Measurements from ENCODE around the gene NANP. TPM values are rescaled to one million over a fixed set of nuclear protein-coding genes. Genes with fewer than 3 reads are reported as not detected.
A peak's percentile ranks its signal among the peaks of the same experiment; 100 is the strongest.
"Not testable (repeated sequence)": the region's sequence is repeated elsewhere in the genome, so short reads cannot be mapped to it uniquely, and the experiment has no call there.

The NANP gene
- total RNA-seq, 2 donors from 2014 or later: 6.9 to 9.0 TPM

DNA sequence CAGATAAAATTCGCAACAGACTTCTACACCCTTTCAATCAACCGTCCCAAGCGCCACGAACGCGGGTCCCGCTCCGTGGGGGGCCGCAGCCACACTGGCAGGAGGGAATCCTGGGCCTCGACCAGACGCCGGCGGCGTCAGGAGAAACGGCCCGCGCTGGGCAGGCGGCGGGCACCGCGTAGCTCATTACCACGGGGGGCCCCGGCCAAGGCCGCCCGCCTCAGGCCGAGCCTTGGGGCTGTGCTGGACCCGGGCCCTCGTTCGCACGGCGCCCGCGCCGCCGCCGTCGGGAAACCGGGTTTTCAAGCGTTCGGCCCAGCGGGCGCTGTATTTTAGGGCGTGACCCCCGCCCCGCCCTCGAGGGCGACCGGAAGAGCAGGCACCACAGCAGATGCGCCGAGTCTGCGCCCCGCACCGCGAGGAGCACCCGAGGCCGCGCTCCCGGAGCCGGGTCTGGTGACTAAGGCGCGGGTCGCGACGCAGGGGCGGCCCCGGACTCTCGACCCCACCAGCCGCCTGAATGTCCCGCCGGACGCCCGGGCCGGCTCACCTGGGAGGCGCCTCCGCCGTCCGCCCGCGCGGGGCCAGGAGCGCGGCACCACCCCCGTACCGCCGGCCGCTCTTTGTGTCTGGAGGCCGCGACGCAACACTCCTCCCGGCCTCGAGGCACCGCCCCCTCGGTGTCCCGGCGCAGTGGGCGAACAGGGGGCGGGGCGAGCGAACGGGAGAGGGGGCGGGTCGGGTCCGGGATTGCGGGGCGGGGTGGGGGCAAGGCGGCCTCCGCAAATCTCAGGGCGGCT lies 38.7 kb downstream of the NANP start, which contains the start of gene NINL:
Gene NINL (minus strand): TSS at position 627 of the 800 bp plus-strand sequence. CDS start 58,944 bp downstream, outside the sequence.
- no peak for DNase-seq (ENCODE audit: low spot score)

GRCh38 chr20:25583607-25584006 lies 40.2 kb downstream of the NANP start:
- H3K27ac ChIP-seq; H3K4me3 ChIP-seq; H3K27me3 ChIP-seq (replicated peaks; ENCODE audit: insufficient read depth); DNase-seq (ENCODE audit: low spot score); H3K9me3 ChIP-seq; ATAC-seq (ENCODE audit: insufficient number of reproducible peaks, low FRiP score, low read depth); H3K36me3 ChIP-seq: not testable (repeated sequence)
- H3K4me1 ChIP-seq (ENCODE audit: control insufficient read depth in 1 of 2, low read depth in 2 of 2): peaks cover 5 to 14% of the 10 kb centered on the region in 2 donors

More for the DNA sequence above, 38.7 kb downstream of the NANP start, which contains the start of gene NINL:
- TF ChIP-seq, protein P1, sequence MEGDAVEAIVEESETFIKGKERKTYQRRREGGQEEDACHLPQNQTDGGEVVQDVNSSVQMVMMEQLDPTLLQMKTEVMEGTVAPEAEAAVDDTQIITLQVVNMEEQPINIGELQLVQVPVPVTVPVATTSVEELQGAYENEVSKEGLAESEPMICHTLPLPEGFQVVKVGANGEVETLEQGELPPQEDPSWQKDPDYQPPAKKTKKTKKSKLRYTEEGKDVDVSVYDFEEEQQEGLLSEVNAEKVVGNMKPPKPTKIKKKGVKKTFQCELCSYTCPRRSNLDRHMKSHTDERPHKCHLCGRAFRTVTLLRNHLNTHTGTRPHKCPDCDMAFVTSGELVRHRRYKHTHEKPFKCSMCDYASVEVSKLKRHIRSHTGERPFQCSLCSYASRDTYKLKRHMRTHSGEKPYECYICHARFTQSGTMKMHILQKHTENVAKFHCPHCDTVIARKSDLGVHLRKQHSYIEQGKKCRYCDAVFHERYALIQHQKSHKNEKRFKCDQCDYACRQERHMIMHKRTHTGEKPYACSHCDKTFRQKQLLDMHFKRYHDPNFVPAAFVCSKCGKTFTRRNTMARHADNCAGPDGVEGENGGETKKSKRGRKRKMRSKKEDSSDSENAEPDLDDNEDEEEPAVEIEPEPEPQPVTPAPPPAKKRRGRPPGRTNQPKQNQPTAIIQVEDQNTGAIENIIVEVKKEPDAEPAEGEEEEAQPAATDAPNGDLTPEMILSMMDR (IDR thresholded peaks at IDR 0.05): no peak
- Histone ChIP-seq H3K9me3 (no peaks in the 10 kb centered on the region), H3K27ac (peak within 1 kb of the TSS in 1 of 2 donors; percentile 62), H3K27me3 (replicated peaks; ENCODE audit: insufficient read depth) (no peaks in the 10 kb centered on the region), H3K4me3 (peak within 1 kb of the TSS; percentile 91), H3K36me3 (no peaks in the 10 kb centered on the region), H3K4me1 (ENCODE audit: control insufficient read depth in 1 of 2, low read depth in 2 of 2) (peaks cover 5 to 14% of the 10 kb centered on the region in 2 donors)
- peak; percentile 58 for ATAC-seq (ENCODE audit: insufficient number of reproducible peaks, low FRiP score, low read depth)

GRCh38 chr20:25580711-25581110 lies 43.1 kb downstream of the NANP start:
- TF ChIP-seq, protein P1 (IDR thresholded peaks at IDR 0.05): no peak
- peaks cover 5 to 14% of the 10 kb centered on the region in 2 donors for H3K4me1 ChIP-seq (ENCODE audit: control insufficient read depth in 1 of 2, low read depth in 2 of 2)
- no peak overlapping the region for H3K4me3 ChIP-seq
- no peak overlapping the region for H3K27ac ChIP-seq
- no peaks in the 10 kb centered on the region for H3K9me3 ChIP-seq
- ATAC-seq (ENCODE audit: insufficient number of reproducible peaks, low FRiP score, low read depth) (no peak), DNase-seq (ENCODE audit: low spot score) (no peak)
- H3K36me3 ChIP-seq: peaks cover 2% of the 10 kb centered on the region
- H3K27me3 ChIP-seq (replicated peaks; ENCODE audit: insufficient read depth): no peaks in the 10 kb centered on the region

DNA sequence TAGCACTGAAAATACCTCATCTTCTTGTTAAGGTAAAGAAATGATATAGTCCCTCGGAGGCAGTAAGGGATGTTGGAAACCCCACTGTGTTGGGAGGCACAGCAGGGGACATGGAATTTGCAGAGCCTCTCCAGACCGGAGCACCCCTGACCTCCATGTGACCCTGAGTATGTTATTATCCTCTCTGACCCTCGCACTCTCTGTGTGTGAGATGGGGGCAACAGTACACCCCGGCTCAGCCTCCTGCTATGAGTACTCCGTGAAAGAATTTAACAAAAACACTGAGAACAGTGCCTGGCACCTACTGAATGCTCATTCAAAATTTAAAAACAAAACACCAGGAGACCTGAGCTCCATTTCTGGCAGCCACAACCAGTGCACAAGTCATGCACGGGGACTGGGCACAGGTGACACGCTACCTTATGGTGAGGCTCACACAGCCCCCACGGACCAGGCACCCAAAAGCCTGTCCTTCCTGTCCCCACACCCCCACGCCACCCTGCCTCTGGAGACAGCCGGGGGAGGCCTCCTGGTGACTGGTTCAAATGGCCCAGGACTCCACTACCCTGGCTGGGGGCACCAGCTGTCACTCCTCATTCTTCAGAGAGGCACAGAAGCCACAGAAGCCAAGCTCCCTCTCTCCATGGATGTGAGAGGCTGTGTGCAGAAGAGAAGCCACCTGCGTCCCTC lies 44.6 kb downstream of the NANP start:
- TF ChIP-seq, protein P1 (IDR thresholded peaks at IDR 0.05): no peak
- DNase-seq (ENCODE audit: low spot score) (no peak), ATAC-seq (ENCODE audit: insufficient number of reproducible peaks, low FRiP score, low read depth) (no peak)
- no peaks in the 10 kb centered on the region for H3K9me3 ChIP-seq
- H3K27ac ChIP-seq: no peak overlapping the region
- no peaks in the 10 kb centered on the region for H3K27me3 ChIP-seq (replicated peaks; ENCODE audit: insufficient read depth)
- peaks cover 4 to 9% of the 10 kb centered on the region in 2 donors for H3K4me1 ChIP-seq (ENCODE audit: control insufficient read depth in 1 of 2, low read depth in 2 of 2)
- no peak overlapping the region for H3K4me3 ChIP-seq
- H3K36me3 ChIP-seq: peaks cover 2% of the 10 kb centered on the region

DNA sequence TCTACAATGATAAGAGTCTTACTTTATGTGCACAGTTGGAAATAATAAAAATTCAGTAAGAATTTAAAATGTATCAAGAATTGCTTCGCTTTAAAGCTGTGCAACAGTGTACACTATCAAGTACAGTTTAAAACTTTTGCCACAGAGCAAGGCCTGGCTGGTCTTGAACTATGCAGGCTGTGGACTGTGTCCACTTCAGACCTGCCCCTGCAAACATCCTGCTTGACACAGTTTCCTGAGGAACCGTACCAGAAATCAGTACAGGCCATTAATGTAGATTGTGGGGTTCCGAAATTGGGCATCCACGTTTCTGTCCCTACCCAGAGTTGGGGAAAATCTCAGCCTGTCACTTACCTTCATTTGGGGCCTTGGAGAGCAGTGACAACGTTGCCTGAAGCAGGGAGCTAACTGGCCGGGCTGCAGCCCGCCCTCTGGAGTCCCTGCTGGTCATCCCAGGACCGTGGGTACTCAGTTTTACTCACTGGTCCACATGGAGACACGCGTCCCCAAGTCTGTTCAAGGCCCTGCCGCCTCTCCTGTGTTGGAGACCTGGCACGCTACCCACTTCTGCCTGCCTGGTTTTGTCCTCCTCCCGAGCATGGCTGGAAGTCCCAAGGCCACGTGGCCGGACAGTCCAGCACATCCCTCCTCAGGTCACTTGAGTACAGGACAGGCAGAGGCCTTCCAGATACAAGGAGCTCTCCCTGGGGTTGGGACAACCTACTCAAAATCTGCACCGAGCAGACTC lies 46.9 kb downstream of the NANP start:
- Histone ChIP-seq H3K36me3 (peaks cover 2% of the 10 kb centered on the region), H3K27ac (no peak overlapping the region), H3K4me1 (ENCODE audit: control insufficient read depth in 1 of 2, low read depth in 2 of 2) (peaks cover 8 to 18% of the 10 kb centered on the region in 2 donors), H3K27me3 (replicated peaks; ENCODE audit: insufficient read depth) (no peaks in the 10 kb centered on the region), H3K4me3 (no peak overlapping the region), H3K9me3 (no peaks in the 10 kb centered on the region)
- ATAC-seq (ENCODE audit: insufficient number of reproducible peaks, low FRiP score, low read depth) (no peak), DNase-seq (ENCODE audit: low spot score) (no peak)
- TF ChIP-seq, protein P1 (IDR thresholded peaks at IDR 0.05): no peak
